Endothelial cell (in vitro differentiated cells): ENCODE measurements around the gene SCAPER. TPM values are rescaled to one million over a fixed set of nuclear protein-coding genes. Genes with fewer than 3 reads are reported as not detected.

Source experiments
- DNase-seq: peaks from one replicate; pipeline ENCODE4 v3.0.0; 2021; ENCODE audit warnings: low spot score
- H3K27ac Mint-ChIP-seq: one replicate; pipeline ENCODE4 v1.8.0; 2021; ENCODE audit warnings: mixed read lengths, inconsistent platforms; ENCODE audit not compliant: unreplicated experiment
- H3K27me3 Mint-ChIP-seq: one replicate; pipeline ENCODE4 v1.8.0; 2021; ENCODE audit warnings: mild to moderate bottlenecking, moderate library complexity, mixed read lengths, inconsistent platforms; ENCODE audit not compliant: unreplicated experiment
- H3K36me3 Mint-ChIP-seq: one replicate; pipeline ENCODE4 v1.8.0; 2021; ENCODE audit warnings: mild to moderate bottlenecking, low read depth, mixed read lengths, inconsistent platforms; ENCODE audit not compliant: unreplicated experiment
- H3K4me1 Mint-ChIP-seq: one replicate; pipeline ENCODE4 v1.8.0; 2021; ENCODE audit warnings: mild to moderate bottlenecking, mixed read lengths, inconsistent platforms; ENCODE audit not compliant: unreplicated experiment
- H3K4me3 Mint-ChIP-seq: one replicate; pipeline ENCODE4 v1.8.0; 2021; ENCODE audit warnings: mild to moderate bottlenecking, mixed read lengths, inconsistent platforms; ENCODE audit not compliant: unreplicated experiment
- H3K9me3 Mint-ChIP-seq: one replicate; pipeline ENCODE4 v1.8.0; 2021; ENCODE audit warnings: mixed read lengths, inconsistent platforms; ENCODE audit not compliant: unreplicated experiment
- total RNA-seq: library from RNA; stranded (reverse); fragmentation: NEBNext Ultra II Directional; extraction: Animal tissue kit (Norgen Biotek cat#: 25700); gene quantifications from one replicate; pipeline ENCODE4 v1.2.1, GENCODE V29; 2021; ENCODE audit not compliant: unreplicated experiment
- TF ChIP-seq, protein P1 (sequence below): fragments of 200-600 bp; sonication (generic); IDR thresholded peaks from one replicate; pipeline ENCODE4 v1.5.0; 2021; ENCODE audit warnings: antibody characterized with exemption; ENCODE audit not compliant: unreplicated experiment

SCAPER gene
- total RNA-seq, 1 donor from 2014 or later: 18.1 TPM

DNA sequence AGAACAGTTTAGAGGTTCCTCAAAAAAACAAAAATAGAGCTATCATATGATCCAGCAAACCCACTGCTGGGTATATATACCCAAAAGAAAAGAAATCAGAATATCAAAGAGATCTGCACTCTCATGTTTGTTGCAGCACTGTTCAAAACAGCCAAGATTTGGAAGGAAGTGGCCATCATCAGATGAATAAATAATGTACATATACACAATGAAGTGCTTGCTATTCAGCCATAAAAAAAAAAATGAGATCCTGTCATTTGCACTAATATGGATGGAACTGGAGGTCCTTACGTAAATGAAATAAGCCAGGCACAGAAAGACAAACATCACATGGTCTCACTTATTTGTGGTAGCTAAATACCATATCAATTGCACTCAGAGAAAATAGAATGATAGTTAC, 58.4 kb downstream of the SCAPER start:
- H3K27ac Mint-ChIP-seq: no peak overlapping the region
- no peaks in the 10 kb centered on the region for H3K9me3 Mint-ChIP-seq
- H3K4me3 Mint-ChIP-seq: no peak overlapping the region
- DNase-seq: no peak
- peaks cover 23% of the 10 kb centered on the region for H3K36me3 Mint-ChIP-seq
- H3K27me3 Mint-ChIP-seq: no peaks in the 10 kb centered on the region
- TF ChIP-seq, protein P1, sequence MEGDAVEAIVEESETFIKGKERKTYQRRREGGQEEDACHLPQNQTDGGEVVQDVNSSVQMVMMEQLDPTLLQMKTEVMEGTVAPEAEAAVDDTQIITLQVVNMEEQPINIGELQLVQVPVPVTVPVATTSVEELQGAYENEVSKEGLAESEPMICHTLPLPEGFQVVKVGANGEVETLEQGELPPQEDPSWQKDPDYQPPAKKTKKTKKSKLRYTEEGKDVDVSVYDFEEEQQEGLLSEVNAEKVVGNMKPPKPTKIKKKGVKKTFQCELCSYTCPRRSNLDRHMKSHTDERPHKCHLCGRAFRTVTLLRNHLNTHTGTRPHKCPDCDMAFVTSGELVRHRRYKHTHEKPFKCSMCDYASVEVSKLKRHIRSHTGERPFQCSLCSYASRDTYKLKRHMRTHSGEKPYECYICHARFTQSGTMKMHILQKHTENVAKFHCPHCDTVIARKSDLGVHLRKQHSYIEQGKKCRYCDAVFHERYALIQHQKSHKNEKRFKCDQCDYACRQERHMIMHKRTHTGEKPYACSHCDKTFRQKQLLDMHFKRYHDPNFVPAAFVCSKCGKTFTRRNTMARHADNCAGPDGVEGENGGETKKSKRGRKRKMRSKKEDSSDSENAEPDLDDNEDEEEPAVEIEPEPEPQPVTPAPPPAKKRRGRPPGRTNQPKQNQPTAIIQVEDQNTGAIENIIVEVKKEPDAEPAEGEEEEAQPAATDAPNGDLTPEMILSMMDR: no peak
- peaks cover 4% of the 10 kb centered on the region for H3K4me1 Mint-ChIP-seq

DNA sequence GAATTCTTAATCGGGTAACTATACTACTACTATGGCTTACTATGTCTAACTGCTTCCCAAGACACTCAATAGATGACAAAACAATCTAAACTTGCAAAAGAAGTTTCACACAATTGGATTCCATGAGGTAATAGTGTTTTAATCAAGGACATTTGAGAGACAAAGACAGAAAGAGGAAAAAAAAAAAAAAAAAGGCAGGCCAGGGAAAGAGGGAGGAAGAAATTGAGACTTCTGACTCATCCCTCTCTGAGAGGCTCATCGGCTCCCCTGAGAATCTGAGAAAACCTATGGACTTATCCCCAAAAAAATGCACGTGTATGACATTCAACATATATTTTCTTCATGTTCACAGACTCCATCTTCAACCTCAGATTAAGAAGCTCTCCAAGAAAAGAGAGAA, 61.0 kb downstream of the SCAPER start:
- H3K4me1 Mint-ChIP-seq: peaks cover 4% of the 10 kb centered on the region
- no peak overlapping the region for H3K27ac Mint-ChIP-seq
- no peak overlapping the region for H3K4me3 Mint-ChIP-seq
- DNase-seq: no peak
- TF ChIP-seq, protein P1: no peak
- no peaks in the 10 kb centered on the region for H3K27me3 Mint-ChIP-seq
- peaks cover 2% of the 10 kb centered on the region for H3K36me3 Mint-ChIP-seq
- no peaks in the 10 kb centered on the region for H3K9me3 Mint-ChIP-seq

DNA sequence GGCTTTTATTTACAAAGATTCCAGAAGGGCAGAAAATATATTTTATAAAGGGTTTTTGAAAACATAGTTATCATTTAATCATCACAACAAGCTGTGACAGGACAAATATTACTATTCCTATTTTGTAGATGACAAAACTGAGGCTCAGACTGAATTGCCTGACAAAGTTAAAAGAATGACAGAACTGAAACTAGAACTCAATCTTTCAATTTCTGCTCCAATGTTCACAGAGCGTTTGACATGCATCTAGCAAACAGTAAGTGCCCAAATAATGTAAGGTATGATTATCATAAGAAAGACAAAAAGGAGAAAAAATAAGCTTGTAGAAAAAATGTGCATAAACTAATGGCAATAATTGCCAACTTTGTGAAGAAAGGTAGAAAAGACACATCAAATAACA, 61.9 kb downstream of the SCAPER start:
- Mint-ChIP-seq H3K27ac (no peak overlapping the region), H3K36me3 (no peaks in the 10 kb centered on the region), H3K4me1 (peaks cover 4% of the 10 kb centered on the region), H3K9me3 (no peaks in the 10 kb centered on the region), H3K27me3 (no peaks in the 10 kb centered on the region), H3K4me3 (no peak overlapping the region)
- TF ChIP-seq, protein P1: no peak
- DNase-seq: no peak

DNA sequence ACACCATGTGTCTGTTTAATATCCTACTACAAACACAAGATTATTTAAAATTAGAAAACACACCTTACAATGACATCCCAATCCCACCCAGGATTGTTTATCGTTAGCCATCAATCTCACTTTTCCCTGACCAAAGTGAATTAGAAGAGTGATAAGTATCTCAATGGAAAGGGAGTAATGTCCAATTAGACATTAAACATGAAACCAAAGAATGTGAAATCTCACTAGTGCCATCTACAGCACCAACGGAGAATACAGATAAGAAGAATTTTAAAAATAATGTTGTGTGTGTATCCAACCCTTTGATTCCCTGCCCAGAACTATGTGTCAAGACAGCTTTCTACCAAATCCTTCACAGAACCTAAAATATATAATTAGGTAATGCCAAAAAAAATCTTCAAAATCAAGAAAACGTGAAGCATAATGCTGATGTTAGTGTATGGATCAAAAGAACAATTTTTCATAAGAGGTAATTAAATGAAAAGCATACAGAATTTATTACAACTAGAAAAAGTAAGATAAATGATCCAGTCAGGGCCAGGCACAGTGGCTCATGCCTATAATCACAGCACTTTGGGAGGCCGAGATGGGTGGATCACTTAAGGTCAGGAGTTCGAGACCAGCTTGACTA, 64.2 kb downstream of the SCAPER start:
- H3K4me1 Mint-ChIP-seq: peaks cover 4% of the 10 kb centered on the region
- TF ChIP-seq, protein P1: peak; percentile 54
- H3K9me3 Mint-ChIP-seq: no peaks in the 10 kb centered on the region
- no peak for DNase-seq
- H3K27me3 Mint-ChIP-seq: peaks cover 1% of the 10 kb centered on the region
- H3K36me3 Mint-ChIP-seq: no peaks in the 10 kb centered on the region
- no peak overlapping the region for H3K27ac Mint-ChIP-seq
- no peak overlapping the region for H3K4me3 Mint-ChIP-seq

DNA sequence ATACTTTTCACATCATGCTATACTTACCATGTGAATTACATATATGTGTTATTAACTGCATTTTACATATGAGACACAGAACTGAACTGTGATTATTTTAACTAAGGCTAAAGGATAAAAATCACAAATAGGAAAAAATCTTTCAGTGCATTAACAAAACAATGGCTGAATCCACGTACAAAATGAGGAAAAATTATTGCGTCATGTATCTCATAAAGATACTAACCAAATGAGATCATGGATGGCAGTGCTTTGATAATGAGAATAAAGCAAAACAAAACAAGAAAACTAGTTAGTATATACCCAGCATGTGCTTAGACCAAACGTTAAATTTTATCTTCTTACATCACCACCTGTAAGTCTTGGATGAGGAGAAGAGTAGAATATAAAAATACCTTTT, 66.0 kb downstream of the SCAPER start:
- Mint-ChIP-seq H3K4me1 (peaks cover 4% of the 10 kb centered on the region), H3K27me3 (peaks cover 4% of the 10 kb centered on the region), H3K4me3 (no peak overlapping the region), H3K9me3 (no peaks in the 10 kb centered on the region), H3K27ac (no peak overlapping the region), H3K36me3 (no peaks in the 10 kb centered on the region)
- TF ChIP-seq, protein P1: no peak
- DNase-seq: no peak
